GM12878 (cell line): ENCODE results near the gene DNAJC11. TPM values are rescaled to one million over a fixed set of nuclear protein-coding genes. Genes with fewer than 3 reads are reported as not detected.
A peak's percentile ranks its signal among the peaks of the same experiment; 100 is the strongest.

Experiments used
- CREM ChIP-seq: IDR thresholded peaks from 2 replicates; pipeline ENCODE4 v1.6.1; 2014; ENCODE audit warnings: antibody characterized with exemption, low read depth
- DPF2 ChIP-seq: fragments of 450-650 bp; IDR thresholded peaks from 2 replicates; pipeline ENCODE4 v1.6.1; 2017; ENCODE audit warnings: mild to moderate bottlenecking
- HCFC1 ChIP-seq: fragments of 150-350 bp; IDR thresholded peaks from 2 replicates; pipeline ENCODE4 v1.6.1; 2014; ENCODE audit warnings: low read length
- IKZF1 ChIP-seq: fragments of 450-650 bp; conservative IDR thresholded peaks from 2 replicates; pipeline ENCODE4 v1.6.1; 2017; ENCODE audit warnings: antibody characterized with exemption, mild to moderate bottlenecking
- MTA2 ChIP-seq: fragments of 450-650 bp; IDR thresholded peaks from 2 replicates; pipeline ENCODE4 v1.6.1; 2016; ENCODE audit warnings: low read depth, mild to moderate bottlenecking, moderate library complexity
- NBN ChIP-seq: fragments of 450-650 bp; IDR thresholded peaks from 2 replicates; pipeline ENCODE4 v1.6.1; 2016
- POLR2A ChIP-seq: IDR thresholded peaks from 2 replicates; pipeline ENCODE4 v1.6.1; 2011; ENCODE audit warnings: low read depth, mild to moderate bottlenecking, low read length
- POLR2AphosphoS5 ChIP-seq: IDR thresholded peaks from 2 replicates; pipeline ENCODE4 v1.6.1; 2011; ENCODE audit warnings: mild to moderate bottlenecking, low read length, inconsistent platforms
- SIX5 ChIP-seq: IDR thresholded peaks from 2 replicates; pipeline ENCODE4 v1.6.1; 2011; ENCODE audit warnings: mild to moderate bottlenecking, low read depth, low read length, moderate library complexity; ENCODE audit not compliant: severe bottlenecking
- ZNF217 ChIP-seq: fragments of 450-650 bp; IDR thresholded peaks from 2 replicates; pipeline ENCODE4 v1.6.1; 2017; ENCODE audit warnings: antibody characterized with exemption, mild to moderate bottlenecking
- ZNF24 ChIP-seq: fragments of 450-650 bp; IDR thresholded peaks from 2 replicates; pipeline ENCODE4 v1.6.1; 2017; ENCODE audit warnings: antibody characterized with exemption, mild to moderate bottlenecking
- polyA plus RNA-seq, 11 experiments: library from polyadenylated mRNA; depleted of rRNA in 4 of 11; unstranded in 6 of 11; stranded (reverse) in 5 of 11; fragments of >200 nt; fragmentation: Nextera tagmentation in 4 of 11; fragmentation: Illumina TruSeq in 1 of 11; extraction: Ambion mirVana in 4 of 11; extraction: Trizol in 1 of 11; gene quantifications; 1 replicate in 1 of 11; 2 replicates in 10 of 11; pipeline versions ENCODE4 v1.2.1 to v1.2.3, GENCODE V29; 2011 to 2016; ENCODE audit warnings: inconsistent platforms in 2 of 11, missing spikeins in 2 of 11, low read depth in 1 of 11
- total RNA-seq, 4 experiments: library from RNA; depleted of rRNA in 3 of 4; stranded (reverse); fragments of >200 nt in 3 of 4; fragmentation: Illumina TruSeq in 1 of 4; extraction: Trizol in 1 of 4; gene quantifications; 2 replicates each; pipeline versions ENCODE4 v1.2.1 to v1.2.3, GENCODE V29; 2013 to 2021
- TF ChIP-seq, protein P1 (sequence below): IDR thresholded peaks from 2 replicates; pipeline ENCODE4 v1.6.1; 2012; ENCODE audit warnings: improper control_type of control experiment, low read depth, low read length; ENCODE audit not compliant: insufficient replicate concordance
- TF ChIP-seq, protein P2 (sequence below): IDR thresholded peaks from 2 replicates; pipeline ENCODE4 v1.6.1; 2011; ENCODE audit warnings: borderline replicate concordance, low read depth, mild to moderate bottlenecking, moderate library complexity, mixed read lengths, low read length; ENCODE audit not compliant: insufficient read depth; ENCODE audit errors: extremely low read length
- TF ChIP-seq, protein P3 (sequence below): fragments of 450-650 bp; conservative IDR thresholded peaks from 2 replicates; pipeline ENCODE4 v1.6.1; 2017; ENCODE audit warnings: mild to moderate bottlenecking, moderate library complexity
- TF ChIP-seq, protein P4 (sequence below): fragments of 450-650 bp; IDR thresholded peaks from 2 replicates; pipeline ENCODE4 v1.6.1; 2016; ENCODE audit warnings: mild to moderate bottlenecking
- TF ChIP-seq, protein P5 (sequence below): fragments of 450-650 bp; IDR thresholded peaks from 2 replicates; pipeline ENCODE4 v1.6.1; 2017; ENCODE audit warnings: low read depth, mild to moderate bottlenecking, moderate library complexity

The DNAJC11 gene
- total and polyA plus RNA-seq, 10 of the 15 experiments (the other 5 are each of a cell fraction or from before 2014, with no cell fraction given): 5.0 to 58.8 (median 39.5) TPM

DNA sequence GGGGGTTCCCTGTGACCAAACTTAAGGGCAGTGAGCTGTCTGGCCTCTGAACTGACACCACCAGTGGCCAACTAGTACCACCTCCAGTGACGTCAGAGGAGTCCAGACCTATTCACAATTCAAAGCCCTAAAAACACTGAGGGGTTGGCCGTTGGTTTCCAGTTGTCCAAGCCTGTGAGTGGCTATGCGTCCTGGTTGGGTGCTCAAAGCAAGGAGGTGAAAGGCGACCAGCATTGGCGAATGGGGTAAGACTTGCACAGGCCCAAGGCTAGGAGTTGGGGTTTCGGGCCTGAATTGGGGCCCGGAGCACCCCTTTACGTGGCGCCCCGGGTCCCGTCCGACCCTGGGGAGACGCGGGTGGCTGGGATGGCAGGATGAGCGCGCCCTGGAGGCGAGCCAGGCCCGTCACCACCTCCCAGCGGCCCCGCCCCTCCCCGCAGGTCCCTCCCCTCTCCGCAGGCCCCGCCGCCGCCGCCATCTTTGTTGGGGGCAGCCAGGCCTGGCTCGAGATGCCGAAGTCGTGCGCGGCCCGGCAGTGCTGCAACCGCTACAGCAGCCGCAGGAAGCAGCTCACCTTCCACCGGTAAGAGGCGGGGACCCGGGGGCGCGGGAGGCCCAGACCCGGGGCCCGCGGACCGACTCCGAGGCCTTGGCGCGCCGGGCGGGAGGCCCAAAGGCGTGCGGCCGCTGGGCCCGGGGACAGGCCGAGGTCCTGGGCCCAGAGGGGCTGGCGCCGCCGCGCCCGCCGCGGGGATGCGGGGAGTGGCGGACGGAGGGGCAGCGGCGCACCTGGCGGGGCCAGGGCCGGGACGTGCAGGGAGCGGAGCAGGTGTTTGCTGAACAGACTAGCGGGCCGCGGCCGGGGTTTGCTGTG is 76.7 kb downstream of the DNAJC11 start, which contains the start of gene THAP3 (continued):
- TF ChIP-seq ZNF217: 0 out of 2 replicates have a peak, but pooled peaks have one; percentile 19
- TF ChIP-seq, protein P1, sequence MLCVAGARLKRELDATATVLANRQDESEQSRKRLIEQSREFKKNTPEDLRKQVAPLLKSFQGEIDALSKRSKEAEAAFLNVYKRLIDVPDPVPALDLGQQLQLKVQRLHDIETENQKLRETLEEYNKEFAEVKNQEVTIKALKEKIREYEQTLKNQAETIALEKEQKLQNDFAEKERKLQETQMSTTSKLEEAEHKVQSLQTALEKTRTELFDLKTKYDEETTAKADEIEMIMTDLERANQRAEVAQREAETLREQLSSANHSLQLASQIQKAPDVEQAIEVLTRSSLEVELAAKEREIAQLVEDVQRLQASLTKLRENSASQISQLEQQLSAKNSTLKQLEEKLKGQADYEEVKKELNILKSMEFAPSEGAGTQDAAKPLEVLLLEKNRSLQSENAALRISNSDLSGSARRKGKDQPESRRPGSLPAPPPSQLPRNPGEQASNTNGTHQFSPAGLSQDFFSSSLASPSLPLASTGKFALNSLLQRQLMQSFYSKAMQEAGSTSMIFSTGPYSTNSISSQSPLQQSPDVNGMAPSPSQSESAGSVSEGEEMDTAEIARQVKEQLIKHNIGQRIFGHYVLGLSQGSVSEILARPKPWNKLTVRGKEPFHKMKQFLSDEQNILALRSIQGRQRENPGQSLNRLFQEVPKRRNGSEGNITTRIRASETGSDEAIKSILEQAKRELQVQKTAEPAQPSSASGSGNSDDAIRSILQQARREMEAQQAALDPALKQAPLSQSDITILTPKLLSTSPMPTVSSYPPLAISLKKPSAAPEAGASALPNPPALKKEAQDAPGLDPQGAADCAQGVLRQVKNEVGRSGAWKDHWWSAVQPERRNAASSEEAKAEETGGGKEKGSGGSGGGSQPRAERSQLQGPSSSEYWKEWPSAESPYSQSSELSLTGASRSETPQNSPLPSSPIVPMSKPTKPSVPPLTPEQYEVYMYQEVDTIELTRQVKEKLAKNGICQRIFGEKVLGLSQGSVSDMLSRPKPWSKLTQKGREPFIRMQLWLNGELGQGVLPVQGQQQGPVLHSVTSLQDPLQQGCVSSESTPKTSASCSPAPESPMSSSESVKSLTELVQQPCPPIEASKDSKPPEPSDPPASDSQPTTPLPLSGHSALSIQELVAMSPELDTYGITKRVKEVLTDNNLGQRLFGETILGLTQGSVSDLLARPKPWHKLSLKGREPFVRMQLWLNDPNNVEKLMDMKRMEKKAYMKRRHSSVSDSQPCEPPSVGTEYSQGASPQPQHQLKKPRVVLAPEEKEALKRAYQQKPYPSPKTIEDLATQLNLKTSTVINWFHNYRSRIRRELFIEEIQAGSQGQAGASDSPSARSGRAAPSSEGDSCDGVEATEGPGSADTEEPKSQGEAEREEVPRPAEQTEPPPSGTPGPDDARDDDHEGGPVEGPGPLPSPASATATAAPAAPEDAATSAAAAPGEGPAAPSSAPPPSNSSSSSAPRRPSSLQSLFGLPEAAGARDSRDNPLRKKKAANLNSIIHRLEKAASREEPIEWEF: no peak
- no peak for TF ChIP-seq MTA2
- peak; percentile 67 for TF ChIP-seq POLR2A
- TF ChIP-seq HCFC1: peak; percentile 58; the same call in 1 of the 2 replicates
- TF ChIP-seq, protein P2, sequence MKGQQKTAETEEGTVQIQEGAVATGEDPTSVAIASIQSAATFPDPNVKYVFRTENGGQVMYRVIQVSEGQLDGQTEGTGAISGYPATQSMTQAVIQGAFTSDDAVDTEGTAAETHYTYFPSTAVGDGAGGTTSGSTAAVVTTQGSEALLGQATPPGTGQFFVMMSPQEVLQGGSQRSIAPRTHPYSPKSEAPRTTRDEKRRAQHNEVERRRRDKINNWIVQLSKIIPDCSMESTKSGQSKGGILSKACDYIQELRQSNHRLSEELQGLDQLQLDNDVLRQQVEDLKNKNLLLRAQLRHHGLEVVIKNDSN: no peak
- peak; percentile 16 for TF ChIP-seq SIX5
- TF ChIP-seq, protein P3, sequence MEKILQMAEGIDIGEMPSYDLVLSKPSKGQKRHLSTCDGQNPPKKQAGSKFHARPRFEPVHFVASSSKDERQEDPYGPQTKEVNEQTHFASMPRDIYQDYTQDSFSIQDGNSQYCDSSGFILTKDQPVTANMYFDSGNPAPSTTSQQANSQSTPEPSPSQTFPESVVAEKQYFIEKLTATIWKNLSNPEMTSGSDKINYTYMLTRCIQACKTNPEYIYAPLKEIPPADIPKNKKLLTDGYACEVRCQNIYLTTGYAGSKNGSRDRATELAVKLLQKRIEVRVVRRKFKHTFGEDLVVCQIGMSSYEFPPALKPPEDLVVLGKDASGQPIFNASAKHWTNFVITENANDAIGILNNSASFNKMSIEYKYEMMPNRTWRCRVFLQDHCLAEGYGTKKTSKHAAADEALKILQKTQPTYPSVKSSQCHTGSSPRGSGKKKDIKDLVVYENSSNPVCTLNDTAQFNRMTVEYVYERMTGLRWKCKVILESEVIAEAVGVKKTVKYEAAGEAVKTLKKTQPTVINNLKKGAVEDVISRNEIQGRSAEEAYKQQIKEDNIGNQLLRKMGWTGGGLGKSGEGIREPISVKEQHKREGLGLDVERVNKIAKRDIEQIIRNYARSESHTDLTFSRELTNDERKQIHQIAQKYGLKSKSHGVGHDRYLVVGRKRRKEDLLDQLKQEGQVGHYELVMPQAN: peak; percentile 86
- peak; percentile 66 for TF ChIP-seq POLR2AphosphoS5
- 0 out of 2 replicates have a peak, but pooled peaks have one; percentile 24 for TF ChIP-seq ZNF24
- TF ChIP-seq CREM: peak; percentile 65
- TF ChIP-seq DPF2: peak; percentile 55
- TF ChIP-seq, protein P4, sequence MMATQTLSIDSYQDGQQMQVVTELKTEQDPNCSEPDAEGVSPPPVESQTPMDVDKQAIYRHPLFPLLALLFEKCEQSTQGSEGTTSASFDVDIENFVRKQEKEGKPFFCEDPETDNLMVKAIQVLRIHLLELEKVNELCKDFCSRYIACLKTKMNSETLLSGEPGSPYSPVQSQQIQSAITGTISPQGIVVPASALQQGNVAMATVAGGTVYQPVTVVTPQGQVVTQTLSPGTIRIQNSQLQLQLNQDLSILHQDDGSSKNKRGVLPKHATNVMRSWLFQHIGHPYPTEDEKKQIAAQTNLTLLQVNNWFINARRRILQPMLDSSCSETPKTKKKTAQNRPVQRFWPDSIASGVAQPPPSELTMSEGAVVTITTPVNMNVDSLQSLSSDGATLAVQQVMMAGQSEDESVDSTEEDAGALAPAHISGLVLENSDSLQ: peak; percentile 92
- peak; percentile 81 for TF ChIP-seq NBN
- peak; percentile 72 for TF ChIP-seq IKZF1
- TF ChIP-seq, protein P5, sequence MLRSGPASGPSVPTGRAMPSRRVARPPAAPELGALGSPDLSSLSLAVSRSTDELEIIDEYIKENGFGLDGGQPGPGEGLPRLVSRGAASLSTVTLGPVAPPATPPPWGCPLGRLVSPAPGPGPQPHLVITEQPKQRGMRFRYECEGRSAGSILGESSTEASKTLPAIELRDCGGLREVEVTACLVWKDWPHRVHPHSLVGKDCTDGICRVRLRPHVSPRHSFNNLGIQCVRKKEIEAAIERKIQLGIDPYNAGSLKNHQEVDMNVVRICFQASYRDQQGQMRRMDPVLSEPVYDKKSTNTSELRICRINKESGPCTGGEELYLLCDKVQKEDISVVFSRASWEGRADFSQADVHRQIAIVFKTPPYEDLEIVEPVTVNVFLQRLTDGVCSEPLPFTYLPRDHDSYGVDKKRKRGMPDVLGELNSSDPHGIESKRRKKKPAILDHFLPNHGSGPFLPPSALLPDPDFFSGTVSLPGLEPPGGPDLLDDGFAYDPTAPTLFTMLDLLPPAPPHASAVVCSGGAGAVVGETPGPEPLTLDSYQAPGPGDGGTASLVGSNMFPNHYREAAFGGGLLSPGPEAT: peak; percentile 60; the same call in 1 of the 2 replicates
